Upper lobe of left lung (tissue), 4 donors: ENCODE data around the gene ABLIM3.
A peak's percentile ranks its signal among the peaks of the same experiment; 100 is the strongest.

Experiments
- EP300 ChIP-seq, 4 donors: sonication (generic); formaldehyde crosslinking; IDR thresholded peaks; one replicate each; pipeline ENCODE4 v1.5.1; 2017; ENCODE audit warnings: antibody characterized with exemption in 4 of 4, control low read depth in 2 of 4
- POLR2A ChIP-seq, 4 donors: fragments of 450-650 bp; IDR thresholded peaks; one replicate each; pipeline ENCODE4 v1.5.1; 2016 to 2017; ENCODE audit warnings: antibody characterized with exemption in 4 of 4, mild to moderate bottlenecking in 2 of 4
- POLR2AphosphoS5 ChIP-seq, 2 donors: sonication (generic); formaldehyde crosslinking; IDR thresholded peaks; one replicate each; pipeline ENCODE4 v1.5.1; 2017; ENCODE audit warnings: antibody characterized with exemption in 2 of 2
- TF ChIP-seq, protein P1 (sequence below), 6 experiments: fragments of 450-650 bp in 4 of 6; fragments of 200-600 bp in 2 of 6; sonication (generic) in 2 of 6; IDR thresholded peaks; one replicate each; pipeline ENCODE4 v1.5.1; 2016 to 2019; ENCODE audit warnings: antibody characterized with exemption in 6 of 6

DNA sequence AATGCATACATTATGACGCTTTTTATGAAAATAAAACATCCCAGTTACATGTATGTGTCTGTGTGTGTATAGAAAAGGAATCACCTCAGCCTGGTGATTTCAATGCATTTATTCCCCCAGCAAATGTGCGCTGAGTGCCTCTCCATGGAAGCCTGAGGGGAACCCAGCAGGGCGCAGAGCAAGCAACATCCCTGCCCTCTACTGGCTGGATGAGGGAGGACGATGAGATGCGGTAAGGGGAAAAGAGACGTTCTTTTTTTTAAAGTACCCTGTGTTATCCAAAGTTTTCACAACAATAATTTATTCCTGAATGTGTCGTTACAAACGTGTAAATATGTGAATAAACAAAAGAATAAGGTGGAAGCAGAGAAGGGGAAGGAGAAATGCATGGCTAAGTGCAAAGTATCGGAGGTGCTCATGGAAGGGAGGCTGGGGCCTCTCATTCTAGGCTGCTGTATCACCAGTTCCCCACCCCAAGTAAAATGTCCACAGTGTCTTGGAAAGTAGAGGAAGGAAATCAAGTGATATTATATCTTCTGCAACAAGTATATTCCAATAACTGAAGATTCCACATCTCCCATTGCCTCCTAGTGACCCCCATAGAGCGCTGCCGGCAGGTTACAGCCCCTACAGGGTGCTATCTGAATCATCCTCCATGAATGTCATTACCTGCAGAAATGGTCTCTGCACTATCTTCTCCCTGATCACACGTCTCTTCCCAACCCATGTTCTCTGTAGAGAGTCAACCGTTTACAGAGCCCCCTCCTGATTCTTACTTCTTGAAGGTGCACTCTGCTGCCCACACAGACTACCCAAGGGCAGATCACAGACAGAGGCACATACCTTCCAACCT lies 13.0 kb upstream of the ABLIM3 start:
- TF ChIP-seq POLR2A (IDR thresholded peaks at IDR 0.05) (no peak), POLR2AphosphoS5 (IDR thresholded peaks at IDR 0.05) (no peak), EP300 (IDR thresholded peaks at IDR 0.05) (no peak)
- TF ChIP-seq, protein P1, sequence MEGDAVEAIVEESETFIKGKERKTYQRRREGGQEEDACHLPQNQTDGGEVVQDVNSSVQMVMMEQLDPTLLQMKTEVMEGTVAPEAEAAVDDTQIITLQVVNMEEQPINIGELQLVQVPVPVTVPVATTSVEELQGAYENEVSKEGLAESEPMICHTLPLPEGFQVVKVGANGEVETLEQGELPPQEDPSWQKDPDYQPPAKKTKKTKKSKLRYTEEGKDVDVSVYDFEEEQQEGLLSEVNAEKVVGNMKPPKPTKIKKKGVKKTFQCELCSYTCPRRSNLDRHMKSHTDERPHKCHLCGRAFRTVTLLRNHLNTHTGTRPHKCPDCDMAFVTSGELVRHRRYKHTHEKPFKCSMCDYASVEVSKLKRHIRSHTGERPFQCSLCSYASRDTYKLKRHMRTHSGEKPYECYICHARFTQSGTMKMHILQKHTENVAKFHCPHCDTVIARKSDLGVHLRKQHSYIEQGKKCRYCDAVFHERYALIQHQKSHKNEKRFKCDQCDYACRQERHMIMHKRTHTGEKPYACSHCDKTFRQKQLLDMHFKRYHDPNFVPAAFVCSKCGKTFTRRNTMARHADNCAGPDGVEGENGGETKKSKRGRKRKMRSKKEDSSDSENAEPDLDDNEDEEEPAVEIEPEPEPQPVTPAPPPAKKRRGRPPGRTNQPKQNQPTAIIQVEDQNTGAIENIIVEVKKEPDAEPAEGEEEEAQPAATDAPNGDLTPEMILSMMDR (IDR thresholded peaks at IDR 0.05): peak in 5 of 6 experiments; percentile 42 to 59 (median 45)
